IMR-90 (cell line): Measurements from ENCODE around the gene STK33.

ENCODE experiments used
- BHLHE40 ChIP-seq: fragments of 150-350 bp; IDR thresholded peaks from 2 replicates; pipeline ENCODE4 v1.6.1; 2016; ENCODE audit warnings: mild to moderate bottlenecking, low read depth, low read length
- CHD1 ChIP-seq: IDR thresholded peaks from 2 replicates; pipeline ENCODE4 v1.6.1; 2012; ENCODE audit warnings: low read depth, low read length, improper control_type of control experiment
- FOS ChIP-seq: fragments of 150-350 bp; IDR thresholded peaks from 2 replicates; pipeline ENCODE4 v1.6.1; 2016; ENCODE audit warnings: low read depth, low read length
- MXI1 ChIP-seq: IDR thresholded peaks from 2 replicates; pipeline ENCODE4 v1.6.1; 2012; ENCODE audit warnings: low read depth, mild to moderate bottlenecking, low read length, moderate library complexity, borderline replicate concordance
- POLR2A ChIP-seq: IDR thresholded peaks from 2 replicates; pipeline ENCODE4 v1.6.1; 2012; ENCODE audit warnings: mild to moderate bottlenecking, low read depth, low read length
- RFX5 ChIP-seq: IDR thresholded peaks from 2 replicates; pipeline ENCODE4 v1.8.0; 2012; ENCODE audit warnings: low read depth, mild to moderate bottlenecking, low read length, moderate library complexity
- SMC3 ChIP-seq: fragments of 150-350 bp; IDR thresholded peaks from 2 replicates; pipeline ENCODE4 v1.6.1; 2016; ENCODE audit warnings: low read depth, mild to moderate bottlenecking, antibody characterized with exemption, low read length, moderate library complexity
- TF ChIP-seq, protein P1 (sequence below): conservative IDR thresholded peaks from 2 replicates; pipeline ENCODE4 v1.5.1; 2012; ENCODE audit warnings: mild to moderate bottlenecking, low read depth, low read length, improper control_type of control experiment

DNA sequence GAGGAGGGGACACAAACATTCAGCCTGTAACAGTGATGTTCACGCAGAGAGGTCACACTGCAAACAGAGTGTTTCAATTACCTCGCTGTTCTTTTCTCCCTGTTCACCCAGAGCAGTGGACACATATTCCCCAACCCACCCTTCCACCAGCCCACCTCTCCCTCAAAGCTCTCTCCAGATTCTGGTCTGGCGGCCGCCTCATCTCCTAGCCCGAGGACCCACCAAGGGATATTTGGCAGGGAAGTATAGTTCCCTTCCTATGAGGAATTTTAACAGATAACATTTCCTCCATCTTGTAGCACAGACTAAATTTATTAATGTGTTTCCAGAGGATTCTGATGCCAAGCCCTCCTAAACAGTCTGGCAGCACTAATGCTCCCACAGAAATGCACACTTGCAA lies 219.3 kb downstream of the STK33 start:
- TF ChIP-seq RFX5 (no peak), POLR2A (no peak), FOS (no peak), MXI1 (no peak), SMC3 (no peak), CHD1 (no peak), BHLHE40 (no peak)
- TF ChIP-seq, protein P1, sequence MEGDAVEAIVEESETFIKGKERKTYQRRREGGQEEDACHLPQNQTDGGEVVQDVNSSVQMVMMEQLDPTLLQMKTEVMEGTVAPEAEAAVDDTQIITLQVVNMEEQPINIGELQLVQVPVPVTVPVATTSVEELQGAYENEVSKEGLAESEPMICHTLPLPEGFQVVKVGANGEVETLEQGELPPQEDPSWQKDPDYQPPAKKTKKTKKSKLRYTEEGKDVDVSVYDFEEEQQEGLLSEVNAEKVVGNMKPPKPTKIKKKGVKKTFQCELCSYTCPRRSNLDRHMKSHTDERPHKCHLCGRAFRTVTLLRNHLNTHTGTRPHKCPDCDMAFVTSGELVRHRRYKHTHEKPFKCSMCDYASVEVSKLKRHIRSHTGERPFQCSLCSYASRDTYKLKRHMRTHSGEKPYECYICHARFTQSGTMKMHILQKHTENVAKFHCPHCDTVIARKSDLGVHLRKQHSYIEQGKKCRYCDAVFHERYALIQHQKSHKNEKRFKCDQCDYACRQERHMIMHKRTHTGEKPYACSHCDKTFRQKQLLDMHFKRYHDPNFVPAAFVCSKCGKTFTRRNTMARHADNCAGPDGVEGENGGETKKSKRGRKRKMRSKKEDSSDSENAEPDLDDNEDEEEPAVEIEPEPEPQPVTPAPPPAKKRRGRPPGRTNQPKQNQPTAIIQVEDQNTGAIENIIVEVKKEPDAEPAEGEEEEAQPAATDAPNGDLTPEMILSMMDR, result no peak
